Suprapubic skin (tissue), 3 donors: Measurements from ENCODE around the gene ZNF507.

ENCODE experiments used
- CTCF ChIP-seq, 2 donors: fragments of 200-600 bp in 1 of 2; fragments of 450-650 bp in 1 of 2; sonication (generic) in 1 of 2; IDR thresholded peaks; one replicate each; pipeline ENCODE4 v1.5.1; 2016 to 2019; ENCODE audit warnings: antibody characterized with exemption in 2 of 2, mild to moderate bottlenecking in 1 of 2, moderate library complexity in 1 of 2
- EP300 ChIP-seq: sonication (generic); formaldehyde crosslinking; IDR thresholded peaks from one replicate; pipeline ENCODE4 v1.6.1; 2017; ENCODE audit warnings: antibody characterized with exemption
- POLR2A ChIP-seq, 2 donors: fragments of 450-650 bp; IDR thresholded peaks; one replicate each; pipeline ENCODE4 v1.6.1; 2017; ENCODE audit warnings: antibody characterized with exemption in 2 of 2, mild to moderate bottlenecking in 2 of 2, moderate library complexity in 2 of 2

GRCh38 chr19:32355309-32355708 is 9.9 kb downstream of the ZNF507 start:
- TF ChIP-seq EP300 (no peak), CTCF (IDR thresholded peaks at IDR 0.05) (no peak), POLR2A (IDR thresholded peaks at IDR 0.05) (no peak)
